GM13977 (cell line): ENCODE data around the gene DHODH.
"Not testable (repeated sequence)": the region's sequence is repeated elsewhere in the genome, so short reads cannot be mapped to it uniquely, and the experiment has no call there.

Experiments
- DNase-seq: peaks from one replicate; pipeline ENCODE4 v3.0.0; 2012; ENCODE audit warnings: low spot score
- in situ Hi-C: fragments of 300-500 bp; cut with MboI; formaldehyde crosslinking; loops from one replicate; pipeline ENCODE4 v1.12.0; 2022; ENCODE audit warnings: low sequenced_read_pairs, low pct_unique_long_range_greater_than_20kb, mixed read lengths, inconsistent platforms; ENCODE audit not compliant: unreplicated experiment
- TF ChIP-seq, protein P1 (sequence below): IDR thresholded peaks from 2 replicates; pipeline ENCODE4 v1.5.1; 2012; ENCODE audit warnings: mild to moderate bottlenecking, control low read depth; ENCODE audit not compliant: insufficient read depth; ENCODE audit errors: extremely low read depth, missing control alignments

The DHODH gene

DNA sequence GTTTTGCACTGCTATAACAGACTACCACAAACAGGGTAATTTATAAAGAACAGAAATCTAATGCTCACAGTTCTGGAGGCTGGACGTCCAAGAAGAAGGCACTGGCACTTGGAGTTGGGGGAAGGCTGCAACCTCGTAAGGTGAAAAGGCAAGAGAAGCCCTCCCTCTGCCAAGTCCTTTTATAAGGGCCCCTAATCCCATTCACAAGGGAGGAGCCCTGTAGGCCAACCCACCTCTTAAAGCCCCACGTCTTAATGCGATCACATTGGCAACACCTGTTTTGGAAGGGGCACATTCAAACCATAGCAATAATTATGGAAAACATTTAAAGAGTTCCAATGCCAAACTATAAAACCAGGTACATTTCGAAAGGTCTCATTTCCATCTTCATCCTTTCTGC is 13.5 kb upstream of the DHODH start:
- DNase-seq: no peak
- in situ Hi-C loops: no loop called here
- TF ChIP-seq, protein P1, sequence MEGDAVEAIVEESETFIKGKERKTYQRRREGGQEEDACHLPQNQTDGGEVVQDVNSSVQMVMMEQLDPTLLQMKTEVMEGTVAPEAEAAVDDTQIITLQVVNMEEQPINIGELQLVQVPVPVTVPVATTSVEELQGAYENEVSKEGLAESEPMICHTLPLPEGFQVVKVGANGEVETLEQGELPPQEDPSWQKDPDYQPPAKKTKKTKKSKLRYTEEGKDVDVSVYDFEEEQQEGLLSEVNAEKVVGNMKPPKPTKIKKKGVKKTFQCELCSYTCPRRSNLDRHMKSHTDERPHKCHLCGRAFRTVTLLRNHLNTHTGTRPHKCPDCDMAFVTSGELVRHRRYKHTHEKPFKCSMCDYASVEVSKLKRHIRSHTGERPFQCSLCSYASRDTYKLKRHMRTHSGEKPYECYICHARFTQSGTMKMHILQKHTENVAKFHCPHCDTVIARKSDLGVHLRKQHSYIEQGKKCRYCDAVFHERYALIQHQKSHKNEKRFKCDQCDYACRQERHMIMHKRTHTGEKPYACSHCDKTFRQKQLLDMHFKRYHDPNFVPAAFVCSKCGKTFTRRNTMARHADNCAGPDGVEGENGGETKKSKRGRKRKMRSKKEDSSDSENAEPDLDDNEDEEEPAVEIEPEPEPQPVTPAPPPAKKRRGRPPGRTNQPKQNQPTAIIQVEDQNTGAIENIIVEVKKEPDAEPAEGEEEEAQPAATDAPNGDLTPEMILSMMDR: no peak

DNA sequence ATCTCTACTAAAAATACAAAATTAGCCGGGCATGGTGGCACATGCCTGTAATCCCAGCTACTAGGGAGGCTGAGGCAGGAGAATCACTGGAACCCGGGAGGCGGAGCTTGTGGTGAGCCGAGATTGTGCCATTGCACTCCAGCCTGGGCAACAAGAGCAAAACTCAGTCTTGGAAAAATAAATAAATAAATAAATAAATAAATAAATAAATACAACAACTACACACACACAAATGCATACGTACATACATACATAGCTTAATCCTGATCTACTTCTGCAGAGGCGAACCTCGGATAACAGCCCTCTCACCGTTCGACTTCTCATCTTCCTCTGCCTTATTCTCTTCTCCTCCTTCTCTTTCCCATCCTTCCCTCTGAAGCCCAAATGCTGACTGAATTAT is 11.0 kb upstream of the DHODH start:
- in situ Hi-C loops, DNase-seq: not testable (repeated sequence)

DNA sequence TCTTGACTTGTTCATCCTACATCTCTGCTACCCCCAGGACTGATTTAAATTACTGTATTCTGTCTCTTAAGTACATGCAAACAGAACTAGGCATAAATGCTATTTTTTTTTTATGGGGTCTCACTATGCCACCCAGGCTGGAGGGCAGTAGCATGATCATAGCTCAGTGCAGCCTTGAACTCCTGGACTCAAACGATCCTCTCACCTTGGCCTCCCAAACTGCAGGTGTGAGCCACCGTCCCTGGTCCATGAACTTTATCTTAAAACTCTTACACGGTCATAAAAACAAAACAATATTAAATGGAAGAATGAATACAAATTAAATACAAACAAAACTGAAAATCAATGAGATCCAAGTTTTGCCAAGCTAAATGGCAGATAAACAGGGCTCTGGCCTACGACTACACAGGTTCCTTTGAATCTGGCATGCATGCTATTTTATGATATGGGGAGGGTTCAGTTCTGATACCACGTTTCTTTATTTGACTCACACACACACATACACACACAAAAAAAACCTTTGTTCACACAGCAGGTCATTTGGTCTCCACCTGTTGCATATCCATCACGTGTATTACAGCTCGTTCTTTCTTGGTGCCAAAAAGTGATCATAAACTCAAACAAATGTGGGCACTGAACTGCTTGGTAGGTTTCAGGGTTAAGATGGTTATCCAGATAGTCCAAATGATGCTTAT is 7.2 kb upstream of the DHODH start:
- TF ChIP-seq, protein P1: no peak
- in situ Hi-C loops: no loop called here
- no peak for DNase-seq

DNA sequence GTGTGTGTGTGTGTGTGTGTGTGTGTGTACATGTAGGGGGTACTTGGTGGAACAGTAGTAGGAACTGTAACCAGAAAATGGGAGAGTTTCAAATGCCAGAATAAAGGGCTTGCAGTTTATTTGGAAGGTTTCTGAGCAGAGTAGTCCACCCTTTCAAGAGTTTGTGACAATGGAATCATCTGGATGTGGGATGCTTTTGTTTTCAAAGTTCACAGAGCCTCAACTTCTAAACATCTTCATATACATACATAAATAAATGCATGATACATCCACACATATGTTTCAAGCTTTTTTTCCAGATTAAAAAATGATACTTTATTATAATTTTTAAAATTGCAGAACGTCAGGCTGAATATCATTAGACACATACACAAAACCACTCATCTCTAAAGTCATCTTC is 5.9 kb upstream of the DHODH start:
- in situ Hi-C loops: no loop called here
- DNase-seq: no peak
- TF ChIP-seq, protein P1: no peak

DNA sequence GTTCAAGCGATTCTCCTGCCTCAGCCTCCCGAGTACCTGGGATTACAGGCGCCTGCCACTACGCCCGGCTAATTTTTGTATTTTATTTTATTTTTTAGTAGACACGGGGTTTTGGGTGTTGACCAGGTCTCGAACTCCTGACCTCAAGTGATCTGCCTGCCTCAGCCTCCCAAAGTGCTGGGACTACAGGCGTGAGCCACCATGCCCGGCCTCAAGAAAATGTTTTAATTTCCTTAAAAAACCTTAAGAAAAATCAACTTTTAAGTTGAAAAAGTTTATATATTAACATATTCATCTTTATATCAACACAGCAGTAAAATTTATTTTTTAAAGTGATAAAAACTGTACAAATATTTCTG is 500 bp upstream of the DHODH start:
- in situ Hi-C loops: not testable (repeated sequence)

DNA sequence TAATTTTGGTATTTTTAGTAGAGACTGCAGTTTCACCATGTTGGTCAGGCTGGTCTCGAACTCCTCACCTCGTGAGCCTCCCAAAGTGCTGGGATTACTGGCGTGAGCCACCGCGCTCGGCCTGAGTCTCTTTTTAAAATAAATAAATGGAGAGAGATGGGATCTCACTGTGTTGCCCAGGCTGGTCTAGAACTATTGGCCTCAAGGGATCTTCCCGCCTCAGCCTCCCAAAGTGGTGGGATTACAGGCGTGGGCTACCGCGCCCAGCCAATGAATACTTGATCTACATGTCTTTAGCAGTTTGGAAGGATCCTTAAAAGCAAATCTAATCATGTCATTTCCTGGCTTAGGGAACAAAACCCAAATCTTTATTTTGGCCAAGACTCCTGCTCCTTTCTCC is 1.2 kb downstream of the DHODH start:
- TF ChIP-seq, protein P1: no peak
- no peak for DNase-seq
- in situ Hi-C loops: no loop called here

More for the DNA sequence above, 500 bp upstream of the DHODH start:
- not testable (repeated sequence) for DNase-seq

DNA sequence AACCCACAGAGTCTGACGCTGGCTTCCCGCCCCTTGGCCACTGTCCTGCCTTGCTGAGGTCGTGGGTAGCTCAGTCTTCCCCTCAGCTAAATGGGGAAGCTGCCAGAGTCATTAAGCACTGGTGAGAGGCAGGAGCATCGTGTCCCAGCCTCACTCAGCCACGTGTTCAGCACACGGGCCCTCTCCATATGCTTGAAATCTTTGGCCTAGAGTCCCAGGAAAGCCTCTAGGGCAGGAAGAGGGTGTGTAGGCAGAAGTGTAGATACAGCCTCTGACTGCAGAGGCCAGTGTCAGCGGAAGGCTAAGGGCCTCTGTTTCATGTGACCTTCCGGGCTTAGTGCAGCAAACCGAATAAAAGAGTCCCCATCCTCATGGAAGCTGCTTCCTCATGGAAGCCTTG is 4.1 kb downstream of the DHODH start:
- TF ChIP-seq, protein P1: no peak
- DNase-seq: no peak

DNA sequence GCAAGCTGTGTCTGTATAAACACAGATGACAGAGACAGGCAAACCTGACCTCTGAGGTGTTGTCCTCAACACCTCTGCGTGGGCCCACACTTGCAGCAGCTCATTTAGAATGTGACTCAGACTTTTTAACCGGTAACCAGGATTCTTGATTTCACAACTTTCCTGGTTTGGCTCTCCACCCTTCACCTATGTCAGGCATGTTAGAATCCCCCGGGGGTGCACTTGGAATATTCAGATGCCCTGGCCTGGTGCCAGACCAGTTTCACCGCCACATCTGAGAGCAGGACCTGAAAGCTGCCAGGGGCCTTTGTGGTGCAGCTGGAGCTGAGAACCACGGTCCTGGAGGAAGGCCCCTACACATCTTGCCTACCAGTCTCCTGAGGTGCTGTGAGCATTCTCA is 4.8 kb downstream of the DHODH start:
- in situ Hi-C loops: no loop called here
- TF ChIP-seq, protein P1: no peak
- DNase-seq: no peak

More for the DNA sequence above, 4.1 kb downstream of the DHODH start:
- in situ Hi-C loops: no loop called here
